ENCODE measurements around the gene CRACDL. TPM values are rescaled to one million over a fixed set of nuclear protein-coding genes. Genes with fewer than 3 reads are reported as not detected.
A peak's percentile ranks its signal among the peaks of the same experiment; 100 is the strongest.
"Not testable (repeated sequence)": the region's sequence is repeated elsewhere in the genome, so short reads cannot be mapped to it uniquely, and the experiment has no call there.

The CRACDL gene
- total RNA-seq, 4 donors from 2014 or later: 7.2 to 19.0 (median 15.4) TPM

- DNase-seq (ENCODE audit: low spot score in 2 of 2): no peak
- TF ChIP-seq POLR2A (IDR thresholded peaks at IDR 0.05) (no peak), EP300 (IDR thresholded peaks at IDR 0.05) (no peak)
- TF ChIP-seq, protein P1, sequence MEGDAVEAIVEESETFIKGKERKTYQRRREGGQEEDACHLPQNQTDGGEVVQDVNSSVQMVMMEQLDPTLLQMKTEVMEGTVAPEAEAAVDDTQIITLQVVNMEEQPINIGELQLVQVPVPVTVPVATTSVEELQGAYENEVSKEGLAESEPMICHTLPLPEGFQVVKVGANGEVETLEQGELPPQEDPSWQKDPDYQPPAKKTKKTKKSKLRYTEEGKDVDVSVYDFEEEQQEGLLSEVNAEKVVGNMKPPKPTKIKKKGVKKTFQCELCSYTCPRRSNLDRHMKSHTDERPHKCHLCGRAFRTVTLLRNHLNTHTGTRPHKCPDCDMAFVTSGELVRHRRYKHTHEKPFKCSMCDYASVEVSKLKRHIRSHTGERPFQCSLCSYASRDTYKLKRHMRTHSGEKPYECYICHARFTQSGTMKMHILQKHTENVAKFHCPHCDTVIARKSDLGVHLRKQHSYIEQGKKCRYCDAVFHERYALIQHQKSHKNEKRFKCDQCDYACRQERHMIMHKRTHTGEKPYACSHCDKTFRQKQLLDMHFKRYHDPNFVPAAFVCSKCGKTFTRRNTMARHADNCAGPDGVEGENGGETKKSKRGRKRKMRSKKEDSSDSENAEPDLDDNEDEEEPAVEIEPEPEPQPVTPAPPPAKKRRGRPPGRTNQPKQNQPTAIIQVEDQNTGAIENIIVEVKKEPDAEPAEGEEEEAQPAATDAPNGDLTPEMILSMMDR (IDR thresholded peaks at IDR 0.05): no peak
- Histone ChIP-seq H3K36me3 (no peaks in the 10 kb centered on the region), H3K9me3 (peaks cover 0 to 7% (median 2%) of the 10 kb centered on the region in 4 donors), H3K4me3 (no peak overlapping the region), H3K27me3 (no peaks in the 10 kb centered on the region), H3K4me1 (no peaks in the 10 kb centered on the region), H3K27ac (no peak overlapping the region)
- 69 to 86% methylated on average over 4 to 7 of the region's 7 CpGs for WGBS, 2 donors
Measured at GRCh38 chr2:98881153-98881650, 54.8 kb downstream of the CRACDL start.

DNA sequence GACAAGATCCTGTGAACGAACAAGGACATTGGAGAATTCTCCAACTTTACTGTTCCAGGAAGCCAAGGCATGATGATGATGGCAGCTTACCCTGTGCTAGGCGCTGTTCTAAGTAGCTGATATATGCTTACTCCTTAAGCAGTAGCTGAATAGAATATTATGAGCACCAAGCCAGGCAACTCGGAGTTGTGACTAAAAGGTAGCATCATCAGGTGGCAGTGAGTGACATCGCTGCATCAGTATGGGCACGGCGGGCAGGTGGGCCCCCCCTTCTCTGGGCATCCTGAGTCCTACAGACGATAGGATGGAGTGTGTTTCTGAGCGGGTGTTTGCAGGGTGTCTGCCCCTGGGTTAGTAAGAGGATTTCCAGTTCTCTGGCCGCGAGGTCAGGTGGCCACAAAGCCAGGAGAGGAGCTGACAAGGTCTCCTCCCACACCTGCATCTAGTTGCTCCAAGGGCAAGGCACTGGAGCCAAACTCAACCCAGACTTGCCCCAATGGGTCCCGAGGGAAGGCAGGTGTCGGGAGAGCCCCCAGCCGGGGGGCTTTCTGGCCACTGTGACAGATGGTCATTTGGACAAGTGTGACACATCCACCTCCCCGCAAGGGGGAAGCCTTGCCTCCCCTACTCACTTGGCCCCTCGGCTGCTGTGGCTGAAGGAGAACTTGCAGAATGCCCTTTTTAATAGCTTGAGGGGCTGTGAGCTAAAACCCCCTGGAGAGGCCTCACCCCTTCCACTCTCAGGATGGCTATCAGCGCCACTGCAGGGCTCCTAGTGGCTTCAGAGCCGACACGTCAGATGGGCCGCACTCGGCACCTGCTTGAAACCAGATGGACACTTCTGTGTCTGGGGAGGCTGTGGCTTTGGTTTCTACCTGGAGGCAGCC, 55.5 kb downstream of the CRACDL start:
- Histone ChIP-seq H3K27me3 (no peaks in the 10 kb centered on the region), H3K9me3 (peaks cover 0 to 2% (median 0%) of the 10 kb centered on the region in 4 donors), H3K36me3 (no peaks in the 10 kb centered on the region), H3K27ac (no peak overlapping the region), H3K4me3 (no peak overlapping the region), H3K4me1 (no peaks in the 10 kb centered on the region)
- TF ChIP-seq EP300 (IDR thresholded peaks at IDR 0.05) (no peak), POLR2A (IDR thresholded peaks at IDR 0.05) (no peak)
- TF ChIP-seq, protein P1 (IDR thresholded peaks at IDR 0.05): no peak
- DNase-seq (ENCODE audit: low spot score in 2 of 2): peak in 1 of 2 donors; percentile 3
- 79 to 84% methylated on average over 18 to 20 of the region's 20 CpGs for WGBS, 2 donors

GRCh38 chr2:98877658-98878057, 58.4 kb downstream of the CRACDL start:
- 89 to 92% methylated on average over 5 of the region's 5 CpGs for WGBS, 2 donors

GRCh38 chr2:98876741-98877140, 59.3 kb downstream of the CRACDL start:
- no peaks in the 10 kb centered on the region for H3K27me3 ChIP-seq
- no peak overlapping the region for H3K27ac ChIP-seq
- no peak overlapping the region for H3K4me3 ChIP-seq
- H3K4me1 ChIP-seq: no peaks in the 10 kb centered on the region
- TF ChIP-seq EP300 (IDR thresholded peaks at IDR 0.05) (no peak), POLR2A (IDR thresholded peaks at IDR 0.05) (no peak)
- TF ChIP-seq, protein P1 (IDR thresholded peaks at IDR 0.05): no peak
- no peaks in the 10 kb centered on the region for H3K9me3 ChIP-seq
- DNase-seq (ENCODE audit: low spot score in 2 of 2): peak in 1 of 2 donors; percentile 3
- 79 to 83% methylated on average over 3 of the region's 3 CpGs for WGBS, 2 donors
- H3K36me3 ChIP-seq: no peaks in the 10 kb centered on the region

More at GRCh38 chr2:98877658-98878057, 58.4 kb downstream of the CRACDL start:
- H3K4me1 ChIP-seq; DNase-seq (ENCODE audit: low spot score in 2 of 2); H3K27me3 ChIP-seq; H3K36me3 ChIP-seq; H3K9me3 ChIP-seq; H3K4me3 ChIP-seq; H3K27ac ChIP-seq: not testable (repeated sequence)

DNA sequence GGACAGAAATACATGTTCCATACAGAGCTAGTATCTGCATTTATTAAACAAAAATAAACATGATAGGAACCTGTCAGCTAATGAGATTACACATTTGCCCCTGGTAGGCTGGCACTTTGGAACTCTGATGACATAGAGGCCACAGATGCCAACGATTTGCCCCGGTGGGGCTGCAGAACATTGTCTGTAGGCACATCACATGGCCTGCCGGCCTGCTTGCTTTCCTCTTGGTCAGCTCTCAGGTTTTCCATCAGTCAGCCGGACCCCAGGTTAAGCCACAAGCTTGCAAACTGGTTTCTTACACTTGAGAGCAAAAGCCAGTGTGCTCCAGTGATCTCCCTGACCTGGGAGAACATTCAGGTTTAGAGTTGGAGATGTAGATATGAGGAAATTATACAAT, 60.3 kb downstream of the CRACDL start:
- TF ChIP-seq, protein P1 (IDR thresholded peaks at IDR 0.05): no peak
- TF ChIP-seq EP300 (IDR thresholded peaks at IDR 0.05) (no peak), POLR2A (IDR thresholded peaks at IDR 0.05) (no peak)
- peak in 1 of 2 donors; percentile 1 for DNase-seq (ENCODE audit: low spot score in 2 of 2)
- H3K36me3 ChIP-seq: no peaks in the 10 kb centered on the region
- WGBS, 2 donors: 78 to 85% methylated on average over 4 of the region's 4 CpGs
- H3K9me3 ChIP-seq: no peaks in the 10 kb centered on the region
- no peaks in the 10 kb centered on the region for H3K4me1 ChIP-seq
- H3K4me3 ChIP-seq: no peak overlapping the region
- no peak overlapping the region for H3K27ac ChIP-seq
- no peaks in the 10 kb centered on the region for H3K27me3 ChIP-seq
